Cardiac muscle cell (in vitro differentiated cells and primary cell): Measurements from ENCODE around the gene DOK7. TPM values are rescaled to one million over a fixed set of nuclear protein-coding genes. Genes with fewer than 3 reads are reported as not detected.

Experiments used
- DNase-seq, 2 donors: peaks; one replicate each; pipeline versions ENCODE4 v3.0.0 to v3.0.0-alpha.2; 2010 to 2017; ENCODE audit warnings: low read depth in 1 of 2, low spot score in 1 of 2
- H3K27ac ChIP-seq: fragments of 200-600 bp; sonication (generic); 2 replicates; pipeline ENCODE4 v1.5.1; 2016
- H3K27me3 ChIP-seq: fragments of 200-600 bp; sonication (generic); 2 replicates; pipeline ENCODE4 v1.6.0; 2016; ENCODE audit warnings: control low read depth
- H3K36me3 ChIP-seq: fragments of 200-600 bp; sonication (generic); 2 replicates; pipeline ENCODE4 v1.5.1; 2016; ENCODE audit warnings: control low read depth
- H3K4me1 ChIP-seq: fragments of 200-600 bp; sonication (generic); 2 replicates; pipeline ENCODE4 v1.8.1; 2017; ENCODE audit warnings: low read depth, mild to moderate bottlenecking, mixed run types
- H3K4me3 ChIP-seq: fragments of 200-600 bp; sonication (generic); 2 replicates; pipeline ENCODE4 v1.5.1; 2016; ENCODE audit warnings: mild to moderate bottlenecking
- H3K9me3 ChIP-seq: fragments of 200-600 bp; sonication (generic); 2 replicates; pipeline ENCODE4 v1.5.1; 2017; ENCODE audit warnings: low read depth, mild to moderate bottlenecking, control low read depth
- CTCF ChIP-seq: IDR thresholded peaks from 2 replicates; pipeline ENCODE4 v1.5.1; 2012; ENCODE audit warnings: low read depth, mild to moderate bottlenecking, low read length
- polyA plus RNA-seq: library from polyadenylated mRNA; unstranded; fragments of >200 nt; fragmentation: Nextera tagmentation; extraction: Ambion mirVana; gene quantifications from 2 replicates; pipeline ENCODE4 v1.2.1, GENCODE V29; 2016
- total RNA-seq: library from RNA; depleted of rRNA; stranded (reverse); fragments of >200 nt; gene quantifications from 2 replicates; pipeline ENCODE4 v1.2.3, GENCODE V29; 2016

DOK7 gene
- total and polyA plus RNA-seq, 2 experiments from 2014 or later, result 14.4 to 18.0 TPM

- no peaks in the 10 kb centered on the region for H3K9me3 ChIP-seq
- peaks cover 7% of the 10 kb centered on the region for H3K27me3 ChIP-seq
- TF ChIP-seq CTCF, result no peak
- H3K36me3 ChIP-seq, result no peaks in the 10 kb centered on the region
- no peak overlapping the region for H3K4me3 ChIP-seq
- DNase-seq, result peak in 1 of 2 donors; percentile 29
- no peak overlapping the region for H3K27ac ChIP-seq
- H3K4me1 ChIP-seq, result peaks cover 10% of the 10 kb centered on the region
These were observed 28.7 kb downstream of the DOK7 start for GRCh38 chr4:3491681-3492405.

GRCh38 chr4:3492741-3493719 lies 29.9 kb downstream of the DOK7 start:
- no peak overlapping the region for H3K27ac ChIP-seq
- peaks cover 7% of the 10 kb centered on the region for H3K4me1 ChIP-seq
- H3K4me3 ChIP-seq, result no peak overlapping the region
- no peaks in the 10 kb centered on the region for H3K36me3 ChIP-seq
- peaks cover 7% of the 10 kb centered on the region for H3K27me3 ChIP-seq
- DNase-seq, result peak in 1 of 2 donors; percentile 18
- TF ChIP-seq CTCF, result no peak
- H3K9me3 ChIP-seq, result no peaks in the 10 kb centered on the region

- no peak overlapping the region for H3K4me3 ChIP-seq
- peak overlapping the region; percentile 43 for H3K27ac ChIP-seq
- H3K36me3 ChIP-seq, result no peaks in the 10 kb centered on the region
- peaks cover 7% of the 10 kb centered on the region for H3K4me1 ChIP-seq
- no peak for TF ChIP-seq CTCF
- H3K9me3 ChIP-seq, result no peaks in the 10 kb centered on the region
- no peak for DNase-seq
- peaks cover 7% of the 10 kb centered on the region for H3K27me3 ChIP-seq
These were observed 30.8 kb downstream of the DOK7 start for GRCh38 chr4:3493720-3494461.

GRCh38 chr4:3494462-3494871 lies 31.4 kb downstream of the DOK7 start:
- Histone ChIP-seq H3K36me3 (no peaks in the 10 kb centered on the region), H3K4me3 (no peak overlapping the region), H3K9me3 (no peaks in the 10 kb centered on the region), H3K27ac (peak overlapping the region; percentile 43), H3K27me3 (peaks cover 7% of the 10 kb centered on the region), H3K4me1 (peaks cover 7% of the 10 kb centered on the region)
- peak in 1 of 2 donors; percentile 31 for DNase-seq
- no peak for TF ChIP-seq CTCF
